Psoas muscle (tissue), 8 donors: Measurements from ENCODE around the gene NFIB. TPM values are rescaled to one million over a fixed set of nuclear protein-coding genes. Genes with fewer than 3 reads are reported as not detected.
A peak's percentile ranks its signal among the peaks of the same experiment; 100 is the strongest.

Experiments used
- ATAC-seq, 4 donors: fragments of 200-7000 bp; cut with Tn5 transposase; one replicate each; pipeline ENCODE4 v1.9.1; 2020; ENCODE audit warnings: moderate library complexity in 3 of 4, mild to moderate bottlenecking in 2 of 4
- DNase-seq, 2 donors: peaks; one replicate each; pipeline ENCODE4 v3.0.0-alpha.2; 2020
- H3K27ac ChIP-seq: fragments of 200-600 bp; one replicate; pipeline ENCODE4 v1.8.0; 2022
- H3K27me3 ChIP-seq, 3 donors: fragments of 200-600 bp in 1 of 3; one replicate each; pipeline versions ENCODE4 v1.6.1 to v1.8.0; 2013 to 2022; ENCODE audit warnings: low read length in 2 of 3, mild to moderate bottlenecking in 2 of 3, moderate library complexity in 1 of 3; ENCODE audit not compliant: insufficient read depth in 3 of 3
- H3K36me3 ChIP-seq, 2 donors: fragments of 200-600 bp in 1 of 2; one replicate each; pipeline versions ENCODE4 v1.6.1 to v1.8.0; 2013 to 2022; ENCODE audit warnings: low read depth in 1 of 2, mild to moderate bottlenecking in 1 of 2, moderate library complexity in 1 of 2; ENCODE audit not compliant: insufficient read depth in 1 of 2
- H3K4me1 ChIP-seq: fragments of 200-600 bp; one replicate; pipeline ENCODE4 v1.8.0; 2022
- H3K4me3 ChIP-seq: fragments of 200-600 bp; one replicate; pipeline ENCODE4 v1.8.0; 2022; ENCODE audit warnings: mild to moderate bottlenecking
- H3K9me3 ChIP-seq: fragments of 200-600 bp; one replicate; pipeline ENCODE4 v1.8.0; 2022
- CTCF ChIP-seq: fragments of 200-600 bp; IDR thresholded peaks from one replicate; pipeline ENCODE4 v1.8.0; 2022; ENCODE audit warnings: antibody characterized with exemption
- WGBS, 3 donors: extraction: QIAGEN DNeasy Blood & Tissue Kit; methylation state at CpG; one replicate each; pipeline versions ENCODE4 v1.1.6 to v1.1.7; 2013; 5-methylcytosine and 5-hydroxymethylcytosine counted together
- intact Hi-C, 2 donors: fragments of 100-400 bp; cut with DNase I; formaldehyde crosslinking; loops; one replicate each; pipeline versions ENCODE4 v1.11.0 to v1.14.2; 2022
- polyA plus RNA-seq, 3 donors: library from polyadenylated mRNA; stranded (reverse); fragments of 200-250 nt; gene quantifications; one replicate each; pipeline ENCODE4 v1.2.3, GENCODE V29; 2013
- total RNA-seq, 4 donors: library from RNA; stranded (reverse); fragmentation: NEBNext Ultra II Directional in 2 of 4; extraction: Animal tissue kit (Norgen Biotek cat#: 25700) in 2 of 4; gene quantifications; one replicate each; pipeline versions ENCODE4 v1.2.1 to v1.2.4, GENCODE V29; 2021 to 2023
- donor health status: healthy with polysubstance abuse.
- donor health status: DM: no; HTN: no; CAD: no; lungs with moderate emphysema.
- donor health status: Bipolar disorder and iron deficiency.
- donor health status: healthy.
- donor health status: DM: yes; HTN: yes; CAD: no.
- donor health status: DM: no; HTN: no; CAD: no.
- donor health status: DM: no; HTN: no; CAD: no.
- donor health status: DM: yes; HTN: yes; CAD: no.

NFIB gene
- total and polyA plus RNA-seq, 7 donors: 5.8 to 65.1 (median 35.0) TPM

DNA sequence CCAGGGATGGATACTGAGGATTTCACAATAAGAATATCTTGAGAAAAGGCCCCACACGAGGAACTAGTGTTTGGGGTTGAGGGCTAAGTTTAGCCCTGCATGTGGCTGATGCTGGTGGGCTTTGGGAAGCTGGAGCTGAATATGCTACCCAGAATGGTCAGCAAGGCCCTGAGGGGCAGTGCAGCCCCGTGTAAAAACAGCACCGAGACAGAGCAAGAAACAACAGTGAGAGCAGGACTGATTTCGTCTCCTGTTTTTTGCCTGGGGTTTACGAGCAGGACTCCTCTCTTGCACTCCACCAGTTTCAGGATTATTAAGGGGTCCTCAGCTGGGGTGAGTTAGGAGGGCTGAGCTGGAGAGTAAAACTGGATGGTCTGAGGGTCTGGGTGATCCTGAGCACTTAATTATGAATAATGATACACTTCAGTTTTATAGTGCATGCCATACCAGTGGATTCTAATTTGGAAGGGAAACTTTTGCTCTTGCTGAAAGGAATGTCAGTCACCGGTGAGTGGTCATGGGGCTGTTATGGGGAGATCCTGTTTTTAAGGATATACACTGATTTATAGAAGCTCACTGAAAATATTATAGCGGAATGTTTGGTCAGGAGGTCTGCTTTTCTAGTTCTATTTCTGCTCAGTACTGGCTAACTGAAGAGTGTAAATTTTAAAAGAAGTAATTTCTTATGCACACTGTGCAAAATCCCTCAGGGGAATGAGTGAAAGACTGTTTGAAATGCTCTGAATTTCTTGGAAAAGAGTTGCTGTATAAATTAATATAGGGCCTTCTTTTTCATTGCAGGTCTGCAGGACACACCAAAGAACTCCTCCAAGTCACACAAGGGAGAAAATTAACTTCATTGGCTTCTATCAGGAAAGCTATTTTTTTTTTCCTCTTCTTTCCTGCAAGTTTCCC lies 42.7 kb upstream of the NFIB start:
- H3K36me3 ChIP-seq: peaks cover 0 to 4% of the 10 kb centered on the region in 2 donors
- H3K9me3 ChIP-seq: no peaks in the 10 kb centered on the region
- H3K27ac ChIP-seq: no peak overlapping the region
- no peak overlapping the region for H3K4me3 ChIP-seq
- H3K27me3 ChIP-seq: no peaks in the 10 kb centered on the region
- 60 to 68% (median 65%) methylated on average over 7 of the region's 7 CpGs for WGBS, 3 donors
- intact Hi-C loops: loop anchor here in 1 of 2 donors (5.0 to 10.0 kb wide), 2 partner anchors 442 to 1004 kb away; no protein-coding TSS in a partner anchor
- peaks cover 12% of the 10 kb centered on the region for H3K4me1 ChIP-seq
- TF ChIP-seq CTCF: no peak
- DNase-seq (no peak), ATAC-seq (no peak)

DNA sequence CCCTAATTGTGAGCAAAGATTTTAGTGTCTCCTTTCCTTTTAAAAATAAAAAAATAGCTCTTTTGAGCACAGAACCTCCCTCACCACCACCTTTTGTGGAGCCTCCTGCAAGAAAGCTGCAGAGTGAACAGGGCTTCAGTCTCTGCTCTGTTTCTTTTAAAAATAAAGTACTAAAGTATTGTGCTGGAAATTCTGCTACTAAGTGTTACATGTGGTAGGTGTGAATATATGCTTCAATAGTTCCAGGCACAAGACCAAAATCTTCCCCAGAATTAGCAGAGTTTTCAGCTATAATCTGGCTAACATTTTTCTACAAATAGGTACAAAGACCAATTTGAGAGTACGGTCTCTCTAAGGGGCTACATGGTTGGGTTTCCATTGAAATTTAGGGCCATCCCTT lies 40.3 kb upstream of the NFIB start:
- Histone ChIP-seq H3K27me3 (no peaks in the 10 kb centered on the region), H3K27ac (no peak overlapping the region), H3K9me3 (no peaks in the 10 kb centered on the region), H3K4me1 (peaks cover 23% of the 10 kb centered on the region), H3K4me3 (no peak overlapping the region), H3K36me3 (peaks cover 0 to 4% of the 10 kb centered on the region in 2 donors)
- intact Hi-C loops: loop anchor here (5.0 to 10.0 kb wide), 3 partner anchors 37 to 927 kb away; no protein-coding TSS in a partner anchor
- ATAC-seq (no peak), DNase-seq (no peak)
- WGBS, 3 donors: 90 to 97% (median 94%) methylated on average over 1 of the region's 1 CpG
- no peak for TF ChIP-seq CTCF

DNA sequence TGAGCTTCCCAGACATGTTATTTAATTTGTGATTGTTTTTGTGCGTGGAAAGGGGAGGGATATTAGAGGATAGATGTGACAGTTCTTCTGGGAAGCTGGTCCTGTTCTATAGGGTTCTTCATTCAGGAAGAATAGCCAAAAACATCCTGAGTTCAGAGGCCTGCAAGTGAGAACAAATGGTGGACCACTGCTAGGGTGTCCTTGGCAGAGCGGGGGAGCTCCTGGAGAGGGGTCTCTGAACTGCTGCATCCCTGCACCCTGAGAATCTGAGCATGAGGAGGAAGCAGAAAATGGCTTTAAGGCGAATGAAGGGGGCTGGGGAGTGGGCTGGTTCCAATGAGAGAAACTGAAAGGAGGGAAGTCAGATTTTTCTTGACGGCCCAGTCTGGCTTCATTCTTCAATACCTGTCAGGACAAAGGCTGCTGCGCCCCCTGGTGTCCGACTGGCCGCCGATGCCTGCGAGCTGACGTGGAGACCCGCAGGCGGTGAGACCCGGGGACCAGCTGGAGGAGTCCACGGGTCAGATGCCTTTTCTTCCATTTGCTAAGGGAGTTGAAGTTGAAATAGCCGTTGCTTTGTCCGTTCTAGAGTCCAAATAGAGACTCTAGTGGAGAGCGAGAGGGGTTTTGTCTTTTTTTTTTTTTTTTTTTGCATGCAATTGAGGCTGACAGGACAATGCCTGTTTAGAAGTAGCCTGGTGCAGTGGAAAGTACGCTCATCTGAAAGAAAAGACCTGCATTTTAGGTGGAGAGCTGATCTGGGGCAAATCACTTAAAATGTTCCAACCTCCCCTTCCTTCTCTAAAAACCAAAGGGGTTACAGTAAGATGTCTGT lies 39.5 kb upstream of the NFIB start:
- TF ChIP-seq CTCF: peak; percentile 94
- intact Hi-C loops: loop anchor here (1.0 to 10.0 kb wide), 4 partner anchors 36 to 926 kb away; no protein-coding TSS in a partner anchor
- Histone ChIP-seq H3K27me3 (no peaks in the 10 kb centered on the region), H3K4me3 (peak overlapping the region; percentile 38), H3K27ac (peak overlapping the region; percentile 59), H3K4me1 (peaks cover 23% of the 10 kb centered on the region), H3K36me3 (no peaks in the 10 kb centered on the region), H3K9me3 (no peaks in the 10 kb centered on the region)
- DNase-seq: peak; percentile 95 to 96
- WGBS, 3 donors: 12 to 15% (median 13%) methylated on average over 18 of the region's 18 CpGs
- peak; percentile 72 to 80 (median 77) for ATAC-seq

DNA sequence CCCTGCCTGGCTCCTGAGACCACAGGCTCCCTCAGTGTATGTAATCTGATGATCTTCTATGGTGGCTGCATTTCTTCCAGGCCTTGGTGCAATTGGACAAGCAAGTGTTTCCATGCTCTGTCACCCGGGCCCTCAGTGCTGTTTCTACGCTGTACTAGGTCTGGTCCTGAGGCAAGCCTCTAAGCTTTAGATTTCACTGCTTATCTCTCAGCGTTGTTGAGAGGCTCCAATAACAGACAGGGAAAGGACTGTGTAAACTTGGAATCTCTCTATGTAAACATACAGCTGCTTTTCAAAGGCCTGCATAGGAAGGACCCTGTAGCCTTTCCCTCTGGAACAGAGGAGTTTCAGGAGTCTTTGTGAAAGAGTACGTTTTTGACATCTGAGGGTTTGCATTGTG lies 38.6 kb upstream of the NFIB start:
- no peaks in the 10 kb centered on the region for H3K9me3 ChIP-seq
- H3K4me3 ChIP-seq: peak overlapping the region; percentile 71
- no peaks in the 10 kb centered on the region for H3K36me3 ChIP-seq
- ATAC-seq: no peak
- H3K27me3 ChIP-seq: no peaks in the 10 kb centered on the region
- H3K27ac ChIP-seq: peak overlapping the region; percentile 59
- peaks cover 23% of the 10 kb centered on the region for H3K4me1 ChIP-seq
- 49 to 70% (median 58%) methylated on average over 4 of the region's 4 CpGs for WGBS, 3 donors
- TF ChIP-seq CTCF: no peak
- DNase-seq: no peak
- intact Hi-C loops: loop anchor here (5.0 to 10.0 kb wide), 3 partner anchors 35 to 925 kb away; no protein-coding TSS in a partner anchor
